Measurements from ENCODE around the gene ATP10D. TPM values are rescaled to one million over a fixed set of nuclear protein-coding genes. Genes with fewer than 3 reads are reported as not detected.
"Not testable (repeated sequence)": the region's sequence is repeated elsewhere in the genome, so short reads cannot be mapped to it uniquely, and the experiment has no call there.

The ATP10D gene
- polyA plus RNA-seq, 4 donors: 0.81 to 11.9 (median 3.6) TPM

GRCh38 chr4:47513461-47513860, 28.4 kb downstream of the ATP10D start:
- no peak for FAIRE-seq
- H3K4me1 ChIP-seq (ENCODE audit: control insufficient read depth in 3 of 3, insufficient read depth in 2 of 3, low read depth in 1 of 3, low read length in 2 of 3): no peaks in the 10 kb centered on the region
- no peak overlapping the region for H3K4me3 ChIP-seq (ENCODE audit: low read depth in 1 of 3, low read length in 3 of 3)
- no peak overlapping the region for H3K27ac ChIP-seq (ENCODE audit: low read depth in 1 of 3, low read length in 2 of 3)
- WGBS, 3 donors: 93 to 98% (median 98%) methylated on average over 1 of the region's 1 CpG
- peaks cover 0 to 9% (median 0%) of the 10 kb centered on the region in 3 donors for H3K36me3 ChIP-seq (ENCODE audit: control insufficient read depth in 3 of 3, insufficient read depth in 2 of 3, low read depth in 1 of 3, low read length in 3 of 3)
- H3K9me3 ChIP-seq (ENCODE audit: control insufficient read depth in 2 of 2, insufficient read depth in 1 of 2, low read depth in 1 of 2, low read length in 1 of 2): no peaks in the 10 kb centered on the region
- no peaks in the 10 kb centered on the region for H3K27me3 ChIP-seq (ENCODE audit: control insufficient read depth in 3 of 3, insufficient read depth in 3 of 3, low read length in 3 of 3)
- no peak for DNase-seq

- Histone ChIP-seq H3K4me3 (ENCODE audit: low read depth in 1 of 3, low read length in 3 of 3) (no peak overlapping the region), H3K27ac (ENCODE audit: low read depth in 1 of 3, low read length in 2 of 3) (no peak overlapping the region), H3K36me3 (ENCODE audit: control insufficient read depth in 3 of 3, insufficient read depth in 2 of 3, low read depth in 1 of 3, low read length in 3 of 3) (peaks cover 2 to 16% (median 2%) of the 10 kb centered on the region in 3 donors), H3K9me3 (ENCODE audit: control insufficient read depth in 2 of 2, insufficient read depth in 1 of 2, low read depth in 1 of 2, low read length in 1 of 2) (no peaks in the 10 kb centered on the region), H3K27me3 (ENCODE audit: control insufficient read depth in 3 of 3, insufficient read depth in 3 of 3, low read length in 3 of 3) (no peaks in the 10 kb centered on the region), H3K4me1 (ENCODE audit: control insufficient read depth in 3 of 3, insufficient read depth in 2 of 3, low read depth in 1 of 3, low read length in 2 of 3) (no peaks in the 10 kb centered on the region)
- DNase-seq (no peak), FAIRE-seq (no peak)
- 68 to 88% (median 77%) methylated on average over 3 of the region's 3 CpGs for WGBS, 3 donors
These were observed 34.3 kb downstream of the ATP10D start for GRCh38 chr4:47519239-47519883.

GRCh38 chr4:47525154-47525819, 40.2 kb downstream of the ATP10D start:
- H3K27ac ChIP-seq (ENCODE audit: low read depth in 1 of 3, low read length in 2 of 3): no peak overlapping the region
- no peak overlapping the region for H3K4me3 ChIP-seq (ENCODE audit: low read depth in 1 of 3, low read length in 3 of 3)
- FAIRE-seq (peak; percentile 53), DNase-seq (no peak)
- WGBS, 3 donors: 75 to 95% (median 87%) methylated on average over 5 of the region's 5 CpGs
- no peaks in the 10 kb centered on the region for H3K9me3 ChIP-seq (ENCODE audit: control insufficient read depth in 2 of 2, insufficient read depth in 1 of 2, low read depth in 1 of 2, low read length in 1 of 2)
- no peaks in the 10 kb centered on the region for H3K4me1 ChIP-seq (ENCODE audit: control insufficient read depth in 3 of 3, insufficient read depth in 2 of 3, low read depth in 1 of 3, low read length in 2 of 3)
- H3K36me3 ChIP-seq (ENCODE audit: control insufficient read depth in 3 of 3, insufficient read depth in 2 of 3, low read depth in 1 of 3, low read length in 3 of 3): peaks cover under 1 to 9% (median 2%) of the 10 kb centered on the region in 3 donors
- H3K27me3 ChIP-seq (ENCODE audit: control insufficient read depth in 3 of 3, insufficient read depth in 3 of 3, low read length in 3 of 3): no peaks in the 10 kb centered on the region

- Histone ChIP-seq H3K4me1 (ENCODE audit: control insufficient read depth in 3 of 3, insufficient read depth in 2 of 3, low read depth in 1 of 3, low read length in 2 of 3) (no peaks in the 10 kb centered on the region), H3K4me3 (ENCODE audit: low read depth in 1 of 3, low read length in 3 of 3) (no peak overlapping the region), H3K9me3 (ENCODE audit: control insufficient read depth in 2 of 2, insufficient read depth in 1 of 2, low read depth in 1 of 2, low read length in 1 of 2) (no peaks in the 10 kb centered on the region), H3K27me3 (ENCODE audit: control insufficient read depth in 3 of 3, insufficient read depth in 3 of 3, low read length in 3 of 3) (no peaks in the 10 kb centered on the region), H3K27ac (ENCODE audit: low read depth in 1 of 3, low read length in 2 of 3) (no peak overlapping the region), H3K36me3 (ENCODE audit: control insufficient read depth in 3 of 3, insufficient read depth in 2 of 3, low read depth in 1 of 3, low read length in 3 of 3) (peaks cover 0 to 9% (median 2%) of the 10 kb centered on the region in 3 donors)
- no peak for DNase-seq
- no peak for FAIRE-seq
These were observed 41.2 kb downstream of the ATP10D start for GRCh38 chr4:47526281-47526680.

- not testable (repeated sequence) for H3K4me3 ChIP-seq (ENCODE audit: low read depth in 1 of 3, low read length in 3 of 3); H3K36me3 ChIP-seq (ENCODE audit: control insufficient read depth in 3 of 3, insufficient read depth in 2 of 3, low read depth in 1 of 3, low read length in 3 of 3); H3K27me3 ChIP-seq (ENCODE audit: control insufficient read depth in 3 of 3, insufficient read depth in 3 of 3, low read length in 3 of 3); FAIRE-seq; H3K4me1 ChIP-seq (ENCODE audit: control insufficient read depth in 3 of 3, insufficient read depth in 2 of 3, low read depth in 1 of 3, low read length in 2 of 3); H3K27ac ChIP-seq (ENCODE audit: low read depth in 1 of 3, low read length in 2 of 3); H3K9me3 ChIP-seq (ENCODE audit: control insufficient read depth in 2 of 2, insufficient read depth in 1 of 2, low read depth in 1 of 2, low read length in 1 of 2); DNase-seq
- WGBS, 3 donors: 88 to 96% (median 93%) methylated on average over 3 of the region's 3 CpGs
These were observed 43.6 kb downstream of the ATP10D start for GRCh38 chr4:47528646-47529045.

GRCh38 chr4:47530801-47531200, 45.7 kb downstream of the ATP10D start:
- DNase-seq: no peak

GRCh38 chr4:47531241-47531953, 46.3 kb downstream of the ATP10D start:
- Histone ChIP-seq H3K9me3 (ENCODE audit: control insufficient read depth in 2 of 2, insufficient read depth in 1 of 2, low read depth in 1 of 2, low read length in 1 of 2) (no peaks in the 10 kb centered on the region), H3K4me1 (ENCODE audit: control insufficient read depth in 3 of 3, insufficient read depth in 2 of 3, low read depth in 1 of 3, low read length in 2 of 3) (peaks cover 0 to 3% (median 0%) of the 10 kb centered on the region in 3 donors), H3K36me3 (ENCODE audit: control insufficient read depth in 3 of 3, insufficient read depth in 2 of 3, low read depth in 1 of 3, low read length in 3 of 3) (no peaks in the 10 kb centered on the region), H3K4me3 (ENCODE audit: low read depth in 1 of 3, low read length in 3 of 3) (no peak overlapping the region), H3K27me3 (ENCODE audit: control insufficient read depth in 3 of 3, insufficient read depth in 3 of 3, low read length in 3 of 3) (no peaks in the 10 kb centered on the region), H3K27ac (ENCODE audit: low read depth in 1 of 3, low read length in 2 of 3) (peak overlapping the region in 1 of 3 donors; percentile 27)
- DNase-seq: peak; percentile 10 to 73
- 47 to 91% (median 75%) methylated on average over 2 of the region's 2 CpGs for WGBS, 3 donors
- FAIRE-seq: no peak

More at GRCh38 chr4:47530801-47531200, 45.7 kb downstream of the ATP10D start:
- no peak overlapping the region for H3K27ac ChIP-seq (ENCODE audit: low read depth in 1 of 3, low read length in 2 of 3)
- WGBS, 3 donors: 97 to 100% (median 99%) methylated on average over 1 of the region's 1 CpG
- H3K36me3 ChIP-seq (ENCODE audit: control insufficient read depth in 3 of 3, insufficient read depth in 2 of 3, low read depth in 1 of 3, low read length in 3 of 3): no peaks in the 10 kb centered on the region
- FAIRE-seq: no peak
- no peaks in the 10 kb centered on the region for H3K9me3 ChIP-seq (ENCODE audit: control insufficient read depth in 2 of 2, insufficient read depth in 1 of 2, low read depth in 1 of 2, low read length in 1 of 2)
- peaks cover 0 to 3% (median 0%) of the 10 kb centered on the region in 3 donors for H3K4me1 ChIP-seq (ENCODE audit: control insufficient read depth in 3 of 3, insufficient read depth in 2 of 3, low read depth in 1 of 3, low read length in 2 of 3)
- no peaks in the 10 kb centered on the region for H3K27me3 ChIP-seq (ENCODE audit: control insufficient read depth in 3 of 3, insufficient read depth in 3 of 3, low read length in 3 of 3)
- H3K4me3 ChIP-seq (ENCODE audit: low read depth in 1 of 3, low read length in 3 of 3): no peak overlapping the region

- H3K9me3 ChIP-seq (ENCODE audit: control insufficient read depth in 2 of 2, insufficient read depth in 1 of 2, low read depth in 1 of 2, low read length in 1 of 2): no peaks in the 10 kb centered on the region
- 61 to 84% (median 61%) methylated on average over 2 of the region's 2 CpGs for WGBS, 3 donors
- DNase-seq (no peak), FAIRE-seq (no peak)
- no peak overlapping the region for H3K4me3 ChIP-seq (ENCODE audit: low read depth in 1 of 3, low read length in 3 of 3)
- peaks cover 0 to 2% (median 0%) of the 10 kb centered on the region in 3 donors for H3K36me3 ChIP-seq (ENCODE audit: control insufficient read depth in 3 of 3, insufficient read depth in 2 of 3, low read depth in 1 of 3, low read length in 3 of 3)
- peak overlapping the region in 1 of 3 donors; percentile 22 for H3K27ac ChIP-seq (ENCODE audit: low read depth in 1 of 3, low read length in 2 of 3)
- H3K4me1 ChIP-seq (ENCODE audit: control insufficient read depth in 3 of 3, insufficient read depth in 2 of 3, low read depth in 1 of 3, low read length in 2 of 3): peaks cover 0 to 3% (median 0%) of the 10 kb centered on the region in 3 donors
- H3K27me3 ChIP-seq (ENCODE audit: control insufficient read depth in 3 of 3, insufficient read depth in 3 of 3, low read length in 3 of 3): no peaks in the 10 kb centered on the region
These were observed 46.9 kb downstream of the ATP10D start for GRCh38 chr4:47531954-47532321.
